Neuronal stem cell (in vitro differentiated cells): ENCODE measurements around the gene PRLR.

ENCODE experiments used
- DNase-seq: peaks from one replicate; pipeline ENCODE4 v3.0.0-alpha.2; 2013; ENCODE audit warnings: low spot score
- H2AFZ ChIP-seq: one replicate; pipeline ENCODE4 v1.6.1; 2013; ENCODE audit warnings: mild to moderate bottlenecking, low read length, inconsistent platforms
- H2AK5ac ChIP-seq: 2 replicates; pipeline ENCODE4 v1.6.1; 2013; ENCODE audit warnings: low read depth, mild to moderate bottlenecking, inconsistent platforms, low read length, moderate library complexity, mixed read lengths
- H2BK120ac ChIP-seq: 2 replicates; pipeline ENCODE4 v1.6.1; 2013; ENCODE audit warnings: low read depth, mild to moderate bottlenecking, inconsistent platforms, low read length, moderate library complexity, mixed read lengths
- H2BK12ac ChIP-seq: one replicate; pipeline ENCODE4 v1.6.1; 2013; ENCODE audit warnings: low read length, inconsistent platforms
- H2BK15ac ChIP-seq: 2 replicates; pipeline ENCODE4 v1.6.1; 2013; ENCODE audit warnings: mild to moderate bottlenecking, low read length, inconsistent platforms, mixed read lengths
- H2BK5ac ChIP-seq: one replicate; pipeline ENCODE4 v1.6.1; 2013; ENCODE audit warnings: inconsistent platforms, mild to moderate bottlenecking, low read length, moderate library complexity
- H3K14ac ChIP-seq: one replicate; pipeline ENCODE4 v1.6.1; 2013; ENCODE audit warnings: low read length, inconsistent platforms
- H3K18ac ChIP-seq: 2 replicates; pipeline ENCODE4 v1.6.1; 2013; ENCODE audit warnings: low read length, inconsistent platforms
- H3K23ac ChIP-seq: 2 replicates; pipeline ENCODE4 v1.6.1; 2013; ENCODE audit warnings: low read depth, mild to moderate bottlenecking, mixed read lengths, low read length, inconsistent platforms; ENCODE audit not compliant: poor library complexity
- H3K27ac ChIP-seq: replicated peaks from 3 replicates; pipeline ENCODE4 v1.5.1; 2013; ENCODE audit warnings: low read length, inconsistent platforms
- H3K27me3 ChIP-seq, 3 experiments: 2 replicates each; pipeline ENCODE4 v1.6.1; 2013; ENCODE audit warnings: low read length in 3 of 3, mild to moderate bottlenecking in 2 of 3, inconsistent platforms in 1 of 3, low read depth in 1 of 3, mixed read lengths in 1 of 3, moderate library complexity in 1 of 3; ENCODE audit not compliant: control insufficient read depth in 3 of 3, insufficient read depth in 3 of 3
- H3K36me3 ChIP-seq, 2 donors: replicated peaks in 1 of 2; 2 replicates each; pipeline ENCODE4 v1.6.1; 2013; ENCODE audit warnings: low read length in 2 of 2; ENCODE audit not compliant: control insufficient read depth in 2 of 2, insufficient read depth in 2 of 2
- H3K4ac ChIP-seq: 2 replicates; pipeline ENCODE4 v1.6.1; 2013; ENCODE audit warnings: inconsistent platforms, mild to moderate bottlenecking, low read length, moderate library complexity
- H3K4me1 ChIP-seq, 2 donors: 1 replicate in 1 of 2; 2 replicates in 1 of 2; pipeline ENCODE4 v1.6.1; 2013; ENCODE audit warnings: low read length in 2 of 2, low read depth in 1 of 2; ENCODE audit not compliant: control insufficient read depth in 2 of 2, insufficient read depth in 1 of 2
- H3K4me2 ChIP-seq: one replicate; pipeline ENCODE4 v1.6.1; 2013; ENCODE audit warnings: mild to moderate bottlenecking, low read length, inconsistent platforms; ENCODE audit not compliant: insufficient read depth, poor library complexity, severe bottlenecking
- H3K4me3 ChIP-seq, 2 donors: 2 replicates each; pipeline ENCODE4 v1.5.1; 2013; ENCODE audit warnings: low read length in 2 of 2, mild to moderate bottlenecking in 2 of 2, inconsistent platforms in 1 of 2, moderate library complexity in 1 of 2
- H3K79me1 ChIP-seq: one replicate; pipeline ENCODE4 v1.6.1; 2013; ENCODE audit warnings: low read depth, mild to moderate bottlenecking, inconsistent platforms, low read length, moderate library complexity
- H3K9ac ChIP-seq: one replicate; pipeline ENCODE4 v1.6.1; 2013; ENCODE audit warnings: mild to moderate bottlenecking, low read depth, low read length, inconsistent platforms; ENCODE audit not compliant: poor library complexity
- H3K9me3 ChIP-seq, 2 donors: replicated peaks in 1 of 2; 2 replicates each; pipeline versions ENCODE3 to v1.6.1; 2013; ENCODE audit warnings: low read length in 2 of 2, mild to moderate bottlenecking in 2 of 2, inconsistent platforms in 1 of 2, low read depth in 1 of 2, mixed read lengths in 1 of 2, moderate library complexity in 1 of 2; ENCODE audit not compliant: control insufficient read depth in 2 of 2, insufficient read depth in 1 of 2
- H4K8ac ChIP-seq: one replicate; pipeline ENCODE4 v1.6.1; 2013; ENCODE audit warnings: low read depth, mild to moderate bottlenecking, inconsistent platforms, low read length, moderate library complexity
- H4K91ac ChIP-seq: one replicate; pipeline ENCODE4 v1.6.1; 2013; ENCODE audit warnings: low read length, low read depth, mild to moderate bottlenecking, inconsistent platforms; ENCODE audit not compliant: poor library complexity
- WGBS, 2 donors: extraction: QIAGEN DNeasy Blood & Tissue Kit; methylation state at CpG; one replicate each; pipeline ENCODE4 v1.1.7; 2013; ENCODE audit warnings: missing lambda C conversion rate in 2 of 2, mixed read lengths in 1 of 2; ENCODE audit not compliant: insufficient read length in 2 of 2, insufficient replicate concordance in 1 of 2; ENCODE audit errors: extremely low coverage in 2 of 2; 5-methylcytosine and 5-hydroxymethylcytosine counted together

PRLR gene

GRCh38 chr5:35171991-35172390, 58.3 kb downstream of the PRLR start:
- H3K27me3 ChIP-seq, result no peaks in the 10 kb centered on the region
- no peak for DNase-seq
- no peak overlapping the region for H3K14ac ChIP-seq
- H4K91ac ChIP-seq, result no peak overlapping the region
- H3K9me3 ChIP-seq, result no peaks in the 10 kb centered on the region
- no peaks in the 10 kb centered on the region for H3K79me1 ChIP-seq
- H3K36me3 ChIP-seq, result no peaks in the 10 kb centered on the region
- no peak overlapping the region for H3K4me2 ChIP-seq
- H3K4ac ChIP-seq, result no peak overlapping the region
- no peak overlapping the region for H2BK5ac ChIP-seq
- H2BK12ac ChIP-seq, result no peak overlapping the region
- no CpG with 5 or more reads among the region's 4 CpGs for WGBS, 2 donors
- H2BK15ac ChIP-seq, result no peak overlapping the region
- no peak overlapping the region for H2BK120ac ChIP-seq
- H3K18ac ChIP-seq, result no peak overlapping the region
- H3K23ac ChIP-seq, result no peak overlapping the region
- no peaks in the 10 kb centered on the region for H3K4me1 ChIP-seq
- H3K9ac ChIP-seq, result no peak overlapping the region
- H2AFZ ChIP-seq, result no peak overlapping the region
- H2AK5ac ChIP-seq, result no peak overlapping the region
- H3K27ac ChIP-seq, result no peak overlapping the region
- no peak overlapping the region for H3K4me3 ChIP-seq
- H4K8ac ChIP-seq, result no peak overlapping the region

DNA sequence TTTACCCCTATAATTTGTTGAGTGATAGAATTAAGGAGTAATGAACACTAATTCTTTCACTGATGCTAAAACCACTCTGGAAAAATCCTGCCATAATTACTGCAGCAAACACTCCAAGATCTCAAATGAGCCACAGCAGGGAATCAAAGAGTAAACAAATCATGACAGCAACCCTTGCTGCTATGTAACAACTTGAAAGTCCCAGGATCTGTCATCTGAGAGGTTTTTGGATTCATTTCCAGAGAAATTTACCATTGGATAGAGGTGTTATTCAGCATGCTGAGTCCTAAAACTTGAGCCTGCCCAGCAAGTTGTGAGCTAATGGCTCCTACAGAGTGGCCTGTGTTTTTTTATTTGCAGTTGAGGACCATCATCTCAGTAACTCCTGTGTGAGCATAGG, 59.2 kb downstream of the PRLR start:
- Histone ChIP-seq H3K9me3 (no peaks in the 10 kb centered on the region), H3K4ac (no peak overlapping the region), H2BK5ac (no peak overlapping the region), H2BK12ac (no peak overlapping the region), H3K23ac (no peak overlapping the region), H4K8ac (no peak overlapping the region), H3K9ac (no peak overlapping the region), H3K14ac (no peak overlapping the region), H2AFZ (no peak overlapping the region), H2BK15ac (no peak overlapping the region), H3K4me1 (no peaks in the 10 kb centered on the region), H4K91ac (no peak overlapping the region), H3K36me3 (no peaks in the 10 kb centered on the region), H3K18ac (no peak overlapping the region), H3K27ac (no peak overlapping the region), H3K79me1 (no peaks in the 10 kb centered on the region), H3K27me3 (no peaks in the 10 kb centered on the region), H2AK5ac (no peak overlapping the region), H3K4me3 (no peak overlapping the region), H3K4me2 (no peak overlapping the region), H2BK120ac (no peak overlapping the region)
- no peak for DNase-seq

DNA sequence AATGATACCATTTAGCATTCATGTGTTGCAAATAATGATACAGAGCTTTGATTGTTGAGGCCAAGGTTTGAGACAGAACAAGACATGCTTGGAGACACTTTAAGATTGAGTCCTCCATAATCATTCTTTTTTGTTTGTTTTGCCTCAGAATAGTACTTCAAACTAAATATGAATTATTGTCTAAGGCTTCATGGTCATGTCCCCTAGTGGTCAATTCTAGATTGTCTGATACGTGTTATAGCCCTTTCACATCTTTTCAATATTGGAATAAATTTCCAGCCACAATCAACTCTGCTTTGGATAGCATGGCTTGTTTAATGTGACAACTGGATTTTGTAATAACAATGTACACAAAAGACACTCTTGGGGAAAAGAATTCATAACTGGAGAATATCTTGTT, 64.2 kb downstream of the PRLR start:
- H2BK12ac ChIP-seq, result no peak overlapping the region
- WGBS, 2 donors, result no CpG with 5 or more reads among the region's 1 CpG
- DNase-seq, result no peak
- H3K9me3 ChIP-seq, result no peaks in the 10 kb centered on the region
- no peak overlapping the region for H4K91ac ChIP-seq
- no peaks in the 10 kb centered on the region for H3K27me3 ChIP-seq
- no peak overlapping the region for H2BK120ac ChIP-seq
- no peak overlapping the region for H2AFZ ChIP-seq
- H3K23ac ChIP-seq, result no peak overlapping the region
- H3K36me3 ChIP-seq, result no peaks in the 10 kb centered on the region
- H3K79me1 ChIP-seq, result no peaks in the 10 kb centered on the region
- H3K27ac ChIP-seq, result no peak overlapping the region
- no peak overlapping the region for H3K4ac ChIP-seq
- H4K8ac ChIP-seq, result no peak overlapping the region
- H2AK5ac ChIP-seq, result no peak overlapping the region
- no peak overlapping the region for H3K4me2 ChIP-seq
- no peak overlapping the region for H3K4me3 ChIP-seq
- H3K9ac ChIP-seq, result no peak overlapping the region
- H2BK15ac ChIP-seq, result no peak overlapping the region
- H3K4me1 ChIP-seq, result peaks cover 0 to 3% of the 10 kb centered on the region in 2 donors
- no peak overlapping the region for H3K14ac ChIP-seq
- no peak overlapping the region for H2BK5ac ChIP-seq
- H3K18ac ChIP-seq, result no peak overlapping the region

- H4K8ac ChIP-seq, result no peak overlapping the region
- no peak overlapping the region for H2AK5ac ChIP-seq
- no peaks in the 10 kb centered on the region for H3K9me3 ChIP-seq
- H3K4me3 ChIP-seq, result no peak overlapping the region
- DNase-seq, result no peak
- no peak overlapping the region for H4K91ac ChIP-seq
- no CpG with 5 or more reads among the region's 4 CpGs for WGBS, 2 donors
- no peak overlapping the region for H3K27ac ChIP-seq
- no peaks in the 10 kb centered on the region for H3K79me1 ChIP-seq
- peaks cover 0 to 3% of the 10 kb centered on the region in 2 donors for H3K4me1 ChIP-seq
- no peak overlapping the region for H2BK15ac ChIP-seq
- H2AFZ ChIP-seq, result no peak overlapping the region
- no peak overlapping the region for H3K14ac ChIP-seq
- no peak overlapping the region for H2BK5ac ChIP-seq
- H3K23ac ChIP-seq, result no peak overlapping the region
- no peak overlapping the region for H3K9ac ChIP-seq
- H2BK12ac ChIP-seq, result no peak overlapping the region
- no peak overlapping the region for H3K18ac ChIP-seq
- no peak overlapping the region for H3K4me2 ChIP-seq
- no peak overlapping the region for H2BK120ac ChIP-seq
- H3K36me3 ChIP-seq, result no peaks in the 10 kb centered on the region
- no peaks in the 10 kb centered on the region for H3K27me3 ChIP-seq
- no peak overlapping the region for H3K4ac ChIP-seq
Observed at GRCh38 chr5:35164860-35165542, 65.3 kb downstream of the PRLR start.
